ENCODE results near the gene UNC13A. TPM values are rescaled to one million over a fixed set of nuclear protein-coding genes. Genes with fewer than 3 reads are reported as not detected.

Gene UNC13A
- total and polyA plus RNA-seq, 2 of the 13 experiments (the other 11 are each of a cell fraction or from before 2014, with no cell fraction given), result 0.11 to 0.45 TPM

DNA sequence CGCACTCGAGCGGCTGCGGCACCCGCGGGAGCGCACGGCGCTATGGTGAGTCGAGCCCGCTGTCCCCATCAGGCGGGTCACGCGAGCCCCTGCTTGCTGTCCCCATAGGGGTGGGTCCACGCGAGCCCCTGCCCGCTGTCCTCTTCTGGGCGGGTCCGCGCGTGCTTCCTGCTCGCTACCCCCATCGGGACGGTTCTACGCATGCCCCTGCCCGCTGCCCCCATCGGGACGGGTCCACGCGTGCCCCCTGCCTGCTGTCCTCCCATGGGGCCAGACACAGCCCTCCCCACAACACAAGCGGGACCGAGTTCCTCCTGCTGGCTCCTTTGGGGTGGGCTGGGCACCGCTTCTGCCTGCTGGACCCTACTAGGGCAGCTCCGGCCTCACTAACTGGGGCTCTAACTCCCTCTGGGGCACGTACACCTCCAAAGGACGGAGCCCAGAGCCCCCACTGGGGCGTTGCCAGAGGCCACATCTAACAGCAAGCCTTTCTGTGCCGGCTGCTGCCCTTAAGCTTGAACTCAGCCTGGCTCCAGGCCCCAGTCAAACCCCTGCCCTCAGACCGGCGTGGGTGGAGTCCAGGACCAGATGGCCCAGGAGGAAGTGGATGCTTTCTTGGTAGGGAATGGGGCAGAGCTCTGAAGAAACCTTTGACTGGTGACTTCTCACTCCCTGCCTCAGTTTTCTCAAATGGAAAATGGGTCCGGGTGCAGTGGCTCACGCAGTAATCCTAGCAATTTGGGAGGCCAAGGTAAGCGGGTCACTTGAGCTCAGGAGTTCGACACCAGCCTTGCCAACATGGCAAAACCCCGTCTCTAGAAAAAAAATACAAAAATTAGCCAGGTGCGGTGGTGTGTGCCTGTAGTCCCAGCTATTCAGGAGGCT is 132.0 kb downstream of the UNC13A start (continued):
- TF ChIP-seq PLSCR1 (CRISPR knock-in tag; IDR thresholded peaks at IDR 0.05; ENCODE audit: borderline replicate concordance) (0 out of 2 replicates have a peak, but pooled peaks have one; percentile 32), SP4 (CRISPR knock-in tag; IDR thresholded peaks at IDR 0.05) (no peak; the same call in 1 of the 2 replicates), ZNF136 (CRISPR knock-in tag; IDR thresholded peaks at IDR 0.05; ENCODE audit: low read depth) (no peak), NCOA5 (CRISPR knock-in tag; IDR thresholded peaks at IDR 0.05) (no peak), ZNF687 (CRISPR knock-in tag; IDR thresholded peaks at IDR 0.05) (peak; percentile 71)

GRCh38 chr19:17555480-17555928 is 132.7 kb downstream of the UNC13A start, which contains the start of gene COLGALT1:
TSS of gene COLGALT1 (plus strand) at chr19:17555649. CDS start at chr19:17555714, 65 bp downstream.
- ChIA-PET CTCF (ENCODE audit: low intra/inter-chr PET ratio, low total read pairs) (interaction anchor here (0.6 kb wide), 1 partner anchor 45 kb away, joined by 3 read pairs; no protein-coding TSS in a partner anchor), POLR2A (interaction anchor here (1.0 kb wide), 1 partner anchor 44 kb away, joined by 3 read pairs; the partner anchor contains the start of gene PGLS)
- intact Hi-C loops (cut with micrococcal nuclease; ENCODE audit: unreplicated experiment), result no loop called here
- TF ChIP-seq NBN (conservative IDR thresholded peaks at IDR 0.05) (no peak), ZNF496 (CRISPR knock-in tag; IDR thresholded peaks at IDR 0.05; ENCODE audit: insufficient replicate concordance) (no peak), PPARG (CRISPR knock-in tag; conservative IDR thresholded peaks at IDR 0.05) (no peak), RBM39 (IDR thresholded peaks at IDR 0.05; ENCODE audit: low read depth, low read length, poor library complexity, severe bottlenecking) (peak; percentile 12), CC2D1A (CRISPR knock-in tag; IDR thresholded peaks at IDR 0.05) (no peak), ZNF780A (CRISPR knock-in tag; IDR thresholded peaks at IDR 0.05) (no peak), HOXA7 (CRISPR knock-in tag; IDR thresholded peaks at IDR 0.05) (no peak), ZNF510 (CRISPR knock-in tag; IDR thresholded peaks at IDR 0.05; ENCODE audit: low read depth) (no peak), FOXK2 (IDR thresholded peaks at IDR 0.05) (no peak), DNMT1 (CRISPR knock-in tag; IDR thresholded peaks at IDR 0.05) (no peak), BRD4 (CRISPR knock-in tag; IDR thresholded peaks at IDR 0.05) (no peak), SRY (CRISPR knock-in tag; IDR thresholded peaks at IDR 0.05) (no peak; the same call in 1 of the 2 replicates), ZFP37 (CRISPR knock-in tag; IDR thresholded peaks at IDR 0.05; ENCODE audit: borderline replicate concordance) (no peak)

More at GRCh38 chr19:17555480-17555928, 132.7 kb downstream of the UNC13A start, which contains the start of gene COLGALT1:
- ATAC-seq (peak; percentile 94), FAIRE-seq (peak; percentile 61), DNase-seq (ENCODE audit: low spot score) (peak; percentile 89)
- peaks cover 25% of the 10 kb centered on the region for H3K4me1 ChIP-seq (ENCODE audit: insufficient read depth, low read length)
- no peak within 1 kb of the TSS for H2AFZ ChIP-seq (ENCODE audit: low read length)
- in situ Hi-C loops (cut with HindIII; ENCODE audit: extremely low pct_ligation_motif_present, low pct_unique_long_range_greater_than_20kb), result no loop called here
- H4K20me1 ChIP-seq (ENCODE audit: insufficient read depth, low read length), result no peaks in the 10 kb centered on the region
- peaks cover 10 to 19% of the 10 kb centered on the region in 2 experiments for H3K36me3 ChIP-seq (replicated peaks in 1 of 2; ENCODE audit: control insufficient read depth in 1 of 2, insufficient read depth in 2 of 2, low read length in 2 of 2)
- peaks cover 15% of the 10 kb centered on the region for H3K79me2 ChIP-seq (ENCODE audit: insufficient read depth, low read length)
- BruUV-seq (replicated peaks), result no TSS peak
- no peaks in the 10 kb centered on the region for H3K9me3 ChIP-seq (ENCODE audit: low read length)
- H3K27me3 ChIP-seq (ENCODE audit: control insufficient read depth in 1 of 2, insufficient read depth in 2 of 2, low read length in 2 of 2), result no peaks in the 10 kb centered on the region
- peak within 1 kb of the TSS; percentile 56 for H3K27ac ChIP-seq (ENCODE audit: extremely low read length, insufficient read depth, low read length)
- H3K9ac ChIP-seq (ENCODE audit: insufficient read depth, low read depth, low read length), result peak within 1 kb of the TSS; percentile 82
- peak within 1 kb of the TSS; percentile 68 to 98 (median 82) for H3K4me3 ChIP-seq (replicated peaks in 1 of 3; ENCODE audit: insufficient read depth in 1 of 3, low read depth in 2 of 3, low read length in 3 of 3)
- H3K4me2 ChIP-seq (ENCODE audit: low read depth, low read length), result peak within 1 kb of the TSS; percentile 81
- WGBS (ENCODE audit: low lambda C conversion rate), result no CpG with 5 or more reads among the region's 64 CpGs

All from HepG2 (cell line).